ENCODE measurements around the gene SH3RF3.

SH3RF3 gene

DNA sequence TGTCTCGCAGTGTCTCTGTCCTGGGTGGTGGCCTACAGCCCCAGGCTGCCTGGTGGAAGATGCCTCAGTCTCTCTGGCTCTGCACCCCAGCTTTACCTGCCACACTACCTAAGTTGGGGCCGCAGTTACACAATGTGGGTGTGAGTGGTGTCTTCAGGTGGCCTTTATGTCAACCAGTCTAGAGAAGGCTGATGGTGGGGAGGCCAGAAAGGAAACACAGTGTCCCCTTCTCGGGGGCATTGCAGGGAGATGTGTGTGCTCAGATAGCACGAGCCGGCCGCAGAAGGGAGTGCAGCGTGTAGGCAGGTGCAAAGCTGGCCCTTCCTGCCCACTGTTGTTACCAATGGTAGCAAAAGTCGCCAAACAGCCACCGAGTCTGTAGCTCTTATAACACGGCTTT lies 216.1 kb downstream of the SH3RF3 start:
- TF ChIP-seq POLR2AphosphoS5 (IDR thresholded peaks at IDR 0.05; ENCODE audit: low read depth, low read length) (no peak), FOXP2 (optimal IDR thresholded peaks at IDR 0.05; ENCODE audit: borderline replicate concordance, extremely low read depth, extremely low read length, insufficient read depth) (no peak), SIN3A (IDR thresholded peaks at IDR 0.05; ENCODE audit: borderline replicate concordance, insufficient read depth, low read length) (no peak), TAF1 (IDR thresholded peaks at IDR 0.05; ENCODE audit: borderline replicate concordance, insufficient read depth, low read length) (no peak)
- TF ChIP-seq, protein P1, sequence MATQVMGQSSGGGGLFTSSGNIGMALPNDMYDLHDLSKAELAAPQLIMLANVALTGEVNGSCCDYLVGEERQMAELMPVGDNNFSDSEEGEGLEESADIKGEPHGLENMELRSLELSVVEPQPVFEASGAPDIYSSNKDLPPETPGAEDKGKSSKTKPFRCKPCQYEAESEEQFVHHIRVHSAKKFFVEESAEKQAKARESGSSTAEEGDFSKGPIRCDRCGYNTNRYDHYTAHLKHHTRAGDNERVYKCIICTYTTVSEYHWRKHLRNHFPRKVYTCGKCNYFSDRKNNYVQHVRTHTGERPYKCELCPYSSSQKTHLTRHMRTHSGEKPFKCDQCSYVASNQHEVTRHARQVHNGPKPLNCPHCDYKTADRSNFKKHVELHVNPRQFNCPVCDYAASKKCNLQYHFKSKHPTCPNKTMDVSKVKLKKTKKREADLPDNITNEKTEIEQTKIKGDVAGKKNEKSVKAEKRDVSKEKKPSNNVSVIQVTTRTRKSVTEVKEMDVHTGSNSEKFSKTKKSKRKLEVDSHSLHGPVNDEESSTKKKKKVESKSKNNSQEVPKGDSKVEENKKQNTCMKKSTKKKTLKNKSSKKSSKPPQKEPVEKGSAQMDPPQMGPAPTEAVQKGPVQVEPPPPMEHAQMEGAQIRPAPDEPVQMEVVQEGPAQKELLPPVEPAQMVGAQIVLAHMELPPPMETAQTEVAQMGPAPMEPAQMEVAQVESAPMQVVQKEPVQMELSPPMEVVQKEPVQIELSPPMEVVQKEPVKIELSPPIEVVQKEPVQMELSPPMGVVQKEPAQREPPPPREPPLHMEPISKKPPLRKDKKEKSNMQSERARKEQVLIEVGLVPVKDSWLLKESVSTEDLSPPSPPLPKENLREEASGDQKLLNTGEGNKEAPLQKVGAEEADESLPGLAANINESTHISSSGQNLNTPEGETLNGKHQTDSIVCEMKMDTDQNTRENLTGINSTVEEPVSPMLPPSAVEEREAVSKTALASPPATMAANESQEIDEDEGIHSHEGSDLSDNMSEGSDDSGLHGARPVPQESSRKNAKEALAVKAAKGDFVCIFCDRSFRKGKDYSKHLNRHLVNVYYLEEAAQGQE (IDR thresholded peaks at IDR 0.05; ENCODE audit: insufficient read depth in 1 of 2, low read depth in 2 of 2, low read length in 2 of 2), result no peak

DNA sequence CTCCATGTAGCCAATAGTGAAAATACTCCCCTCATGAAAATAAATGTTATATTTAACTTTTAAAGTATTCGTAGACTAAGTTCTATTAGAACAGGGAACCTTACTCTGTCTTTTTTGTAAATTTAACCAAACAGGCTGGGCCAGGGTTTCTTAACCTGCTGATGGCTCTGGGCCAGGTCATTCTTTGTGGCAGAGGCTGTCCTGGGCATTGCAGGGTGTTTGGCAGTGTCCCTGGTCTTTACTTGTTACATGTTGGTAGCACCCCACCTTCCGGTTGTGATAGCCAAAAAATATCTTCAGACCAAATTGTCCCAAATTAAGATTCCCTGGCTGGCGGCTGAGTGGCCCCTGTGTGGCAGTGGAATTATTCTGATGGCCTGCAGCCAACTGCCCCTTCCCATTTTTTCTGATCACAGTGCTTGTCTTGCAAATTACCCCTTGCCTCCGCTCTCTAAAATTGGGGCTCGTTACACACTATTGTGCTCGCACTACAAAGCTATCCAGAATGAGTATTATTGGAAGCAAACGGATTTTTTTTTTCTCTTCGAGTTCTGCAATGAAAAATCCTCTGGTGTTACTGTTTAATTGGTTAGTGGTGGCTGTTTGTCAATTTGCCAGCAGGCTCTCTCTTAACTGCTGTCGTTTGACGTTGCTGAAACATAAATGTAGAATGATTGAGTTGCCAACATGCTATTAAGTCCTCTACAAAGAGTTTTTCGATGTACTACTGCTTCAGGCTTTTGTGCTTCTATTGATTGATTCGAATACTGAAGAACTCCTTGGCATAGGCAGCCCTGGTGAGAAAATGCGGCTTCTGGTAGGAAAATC lies 216.9 kb downstream of the SH3RF3 start:
- TF ChIP-seq SIN3A (IDR thresholded peaks at IDR 0.05; ENCODE audit: borderline replicate concordance, insufficient read depth, low read length), result no peak
- TF ChIP-seq TAF1 (IDR thresholded peaks at IDR 0.05; ENCODE audit: borderline replicate concordance, insufficient read depth, low read length), result no peak
- TF ChIP-seq, protein P1 (IDR thresholded peaks at IDR 0.05; ENCODE audit: insufficient read depth in 1 of 2, low read depth in 2 of 2, low read length in 2 of 2), result no peak
- TF ChIP-seq FOXP2 (optimal IDR thresholded peaks at IDR 0.05; ENCODE audit: borderline replicate concordance, extremely low read depth, extremely low read length, insufficient read depth), result no peak
- no peak for TF ChIP-seq POLR2AphosphoS5 (IDR thresholded peaks at IDR 0.05; ENCODE audit: low read depth, low read length)

DNA sequence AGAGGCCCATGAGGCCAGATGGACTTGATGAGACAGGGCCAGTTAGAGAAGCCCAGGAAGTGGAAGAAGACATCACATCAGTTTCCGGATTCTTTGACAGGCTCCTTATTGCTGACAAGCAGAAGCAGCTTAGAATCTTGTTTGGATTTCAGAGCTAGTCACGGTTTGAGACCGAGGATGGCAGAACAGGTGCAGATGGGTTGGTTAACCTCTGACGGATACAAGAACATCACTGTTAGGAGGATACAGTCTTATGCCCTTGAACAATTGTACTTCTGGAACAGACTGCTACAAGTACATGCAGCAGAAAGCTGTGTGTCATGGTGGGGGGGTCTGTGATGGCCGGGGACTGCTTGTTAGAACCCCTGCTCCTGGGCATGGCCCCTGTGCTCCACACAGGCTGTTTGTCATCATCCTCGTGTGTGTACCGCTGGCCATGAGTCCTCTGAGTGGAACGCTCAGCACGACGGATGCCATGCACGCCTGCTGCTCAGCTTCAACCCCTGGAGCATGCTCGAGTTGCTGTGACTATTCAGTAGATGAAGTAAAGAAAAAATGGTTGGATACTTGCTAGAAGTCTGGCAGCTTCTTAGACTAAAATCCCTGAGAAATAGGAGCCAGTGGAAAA lies 217.7 kb downstream of the SH3RF3 start:
- TF ChIP-seq POLR2AphosphoS5 (IDR thresholded peaks at IDR 0.05; ENCODE audit: low read depth, low read length) (no peak), TAF1 (IDR thresholded peaks at IDR 0.05; ENCODE audit: borderline replicate concordance, insufficient read depth, low read length) (no peak), FOXP2 (optimal IDR thresholded peaks at IDR 0.05; ENCODE audit: borderline replicate concordance, extremely low read depth, extremely low read length, insufficient read depth) (no peak)
- TF ChIP-seq, protein P1 (IDR thresholded peaks at IDR 0.05; ENCODE audit: insufficient read depth in 1 of 2, low read depth in 2 of 2, low read length in 2 of 2), result no peak

GRCh38 chr2:109347626-109348025 lies 218.6 kb downstream of the SH3RF3 start:
- TF ChIP-seq SIN3A (IDR thresholded peaks at IDR 0.05; ENCODE audit: borderline replicate concordance, insufficient read depth, low read length), result no peak
- TF ChIP-seq POLR2AphosphoS5 (IDR thresholded peaks at IDR 0.05; ENCODE audit: low read depth, low read length), result no peak
- no peak for TF ChIP-seq TAF1 (IDR thresholded peaks at IDR 0.05; ENCODE audit: borderline replicate concordance, insufficient read depth, low read length)
- TF ChIP-seq FOXP2 (optimal IDR thresholded peaks at IDR 0.05; ENCODE audit: borderline replicate concordance, extremely low read depth, extremely low read length, insufficient read depth), result no peak
- TF ChIP-seq, protein P1 (IDR thresholded peaks at IDR 0.05; ENCODE audit: insufficient read depth in 1 of 2, low read depth in 2 of 2, low read length in 2 of 2), result no peak
